Measurements from ENCODE around the gene ARHGAP6.

ARHGAP6 gene

DNA sequence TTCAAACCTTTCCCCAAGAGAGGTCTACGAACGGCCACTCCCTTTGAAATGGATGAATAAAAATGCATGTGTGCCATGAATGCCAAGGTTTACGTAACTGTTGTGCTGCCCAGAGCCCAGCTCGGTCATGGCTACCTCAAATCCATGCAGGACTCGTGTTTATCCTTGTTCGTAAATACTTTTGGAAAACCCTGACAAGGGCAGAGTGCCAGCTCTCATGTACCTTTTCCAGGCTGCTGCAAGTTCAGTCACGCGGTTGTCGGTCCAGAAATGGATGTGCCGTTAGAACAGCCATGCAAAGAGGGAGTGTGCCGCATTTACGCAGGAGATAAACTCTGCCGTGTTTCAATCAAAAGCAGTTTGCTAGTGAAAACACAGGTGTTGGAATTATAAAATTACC, 249.1 kb downstream of the ARHGAP6 start:
- TF ChIP-seq, protein P1, sequence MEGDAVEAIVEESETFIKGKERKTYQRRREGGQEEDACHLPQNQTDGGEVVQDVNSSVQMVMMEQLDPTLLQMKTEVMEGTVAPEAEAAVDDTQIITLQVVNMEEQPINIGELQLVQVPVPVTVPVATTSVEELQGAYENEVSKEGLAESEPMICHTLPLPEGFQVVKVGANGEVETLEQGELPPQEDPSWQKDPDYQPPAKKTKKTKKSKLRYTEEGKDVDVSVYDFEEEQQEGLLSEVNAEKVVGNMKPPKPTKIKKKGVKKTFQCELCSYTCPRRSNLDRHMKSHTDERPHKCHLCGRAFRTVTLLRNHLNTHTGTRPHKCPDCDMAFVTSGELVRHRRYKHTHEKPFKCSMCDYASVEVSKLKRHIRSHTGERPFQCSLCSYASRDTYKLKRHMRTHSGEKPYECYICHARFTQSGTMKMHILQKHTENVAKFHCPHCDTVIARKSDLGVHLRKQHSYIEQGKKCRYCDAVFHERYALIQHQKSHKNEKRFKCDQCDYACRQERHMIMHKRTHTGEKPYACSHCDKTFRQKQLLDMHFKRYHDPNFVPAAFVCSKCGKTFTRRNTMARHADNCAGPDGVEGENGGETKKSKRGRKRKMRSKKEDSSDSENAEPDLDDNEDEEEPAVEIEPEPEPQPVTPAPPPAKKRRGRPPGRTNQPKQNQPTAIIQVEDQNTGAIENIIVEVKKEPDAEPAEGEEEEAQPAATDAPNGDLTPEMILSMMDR (IDR thresholded peaks at IDR 0.05): no peak
- no peak overlapping the region for H3K4me3 ChIP-seq
- no peaks in the 10 kb centered on the region for H3K9me3 ChIP-seq
- no peak for DNase-seq
- H3K36me3 ChIP-seq: no peaks in the 10 kb centered on the region
- no peak overlapping the region for H3K27ac ChIP-seq
- H3K4me1 ChIP-seq: peaks cover 0 to 31% (median 0%) of the 10 kb centered on the region in 4 donors
- no peaks in the 10 kb centered on the region for H3K27me3 ChIP-seq
- intact Hi-C loops (cut with DNase I; ENCODE audit: low total_unique reads): no loop called here

DNA sequence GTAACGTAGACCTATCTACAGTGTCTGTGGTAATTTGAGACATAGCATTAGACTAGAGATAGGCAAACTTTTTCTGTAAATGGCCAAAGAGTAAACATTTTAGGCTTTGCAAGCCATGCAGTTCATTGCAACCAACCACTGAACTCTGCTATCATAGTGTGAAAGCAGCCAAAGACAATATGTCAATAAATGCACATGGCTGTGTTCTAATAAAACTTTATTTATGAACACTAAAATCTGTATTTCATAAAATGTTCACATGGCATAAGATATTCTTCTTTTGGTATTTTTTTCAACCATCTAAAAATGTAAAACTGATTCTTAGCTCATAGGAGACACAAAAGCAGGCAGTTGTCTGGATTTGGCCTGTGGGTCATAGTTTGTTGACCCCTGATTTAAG, 251.6 kb downstream of the ARHGAP6 start:
- no peak for DNase-seq
- no peak overlapping the region for H3K27ac ChIP-seq
- peaks cover 0 to 17% (median 0%) of the 10 kb centered on the region in 4 donors for H3K4me1 ChIP-seq
- no peaks in the 10 kb centered on the region for H3K27me3 ChIP-seq
- intact Hi-C loops (cut with DNase I; ENCODE audit: low total_unique reads): no loop called here
- TF ChIP-seq, protein P1 (IDR thresholded peaks at IDR 0.05): no peak
- no peaks in the 10 kb centered on the region for H3K36me3 ChIP-seq
- no peak overlapping the region for H3K4me3 ChIP-seq
- H3K9me3 ChIP-seq: no peaks in the 10 kb centered on the region

DNA sequence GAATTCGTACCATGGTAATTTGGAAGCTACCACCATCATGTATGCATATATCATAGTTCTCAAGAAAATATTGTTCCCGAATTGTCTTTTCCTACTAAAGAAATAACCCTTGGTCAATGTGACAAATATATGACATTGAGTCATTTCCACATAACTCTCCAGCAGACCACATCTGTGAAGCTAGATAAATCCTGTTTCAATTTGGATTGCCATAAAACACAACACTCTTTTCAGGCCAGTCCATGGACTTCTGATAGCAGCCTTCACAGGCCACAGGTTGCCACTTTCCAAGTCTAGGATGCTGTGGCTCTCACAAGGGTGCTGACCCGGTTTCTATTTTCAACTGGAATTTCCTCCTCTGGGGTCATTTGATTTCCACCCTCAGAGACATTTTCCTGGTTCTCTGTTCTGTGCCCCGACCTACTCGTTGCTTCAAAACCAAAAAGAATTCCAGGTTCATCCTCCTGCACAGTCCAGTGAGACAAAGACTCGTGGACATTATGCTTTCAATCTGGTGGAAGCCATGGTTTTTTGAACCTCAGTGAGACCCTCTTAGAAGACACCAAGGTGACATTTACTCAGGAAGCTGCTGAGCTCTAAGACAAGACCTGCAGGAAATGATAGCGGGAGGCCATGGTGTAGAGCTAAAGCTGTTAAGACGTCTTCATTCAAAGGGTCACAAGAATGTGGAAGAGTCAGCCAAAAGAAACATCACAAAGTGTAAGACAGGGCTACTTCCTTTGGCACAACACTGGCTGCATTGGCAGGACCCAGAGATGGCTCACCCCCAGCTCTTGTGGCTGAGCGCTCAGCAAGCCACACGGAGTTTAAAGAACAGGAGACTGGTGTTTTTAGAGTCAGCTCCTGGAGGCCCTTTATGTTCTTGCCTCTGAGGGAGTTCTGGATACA, 252.8 kb downstream of the ARHGAP6 start:
- Histone ChIP-seq H3K27ac (no peak overlapping the region), H3K36me3 (no peaks in the 10 kb centered on the region), H3K9me3 (no peaks in the 10 kb centered on the region), H3K4me1 (peaks cover 0 to 22% (median 0%) of the 10 kb centered on the region in 4 donors), H3K27me3 (no peaks in the 10 kb centered on the region), H3K4me3 (no peak overlapping the region)
- intact Hi-C loops (cut with DNase I; ENCODE audit: low total_unique reads): no loop called here
- peak in 1 of 2 donors; percentile 72 for DNase-seq
- TF ChIP-seq, protein P1 (IDR thresholded peaks at IDR 0.05): no peak

DNA sequence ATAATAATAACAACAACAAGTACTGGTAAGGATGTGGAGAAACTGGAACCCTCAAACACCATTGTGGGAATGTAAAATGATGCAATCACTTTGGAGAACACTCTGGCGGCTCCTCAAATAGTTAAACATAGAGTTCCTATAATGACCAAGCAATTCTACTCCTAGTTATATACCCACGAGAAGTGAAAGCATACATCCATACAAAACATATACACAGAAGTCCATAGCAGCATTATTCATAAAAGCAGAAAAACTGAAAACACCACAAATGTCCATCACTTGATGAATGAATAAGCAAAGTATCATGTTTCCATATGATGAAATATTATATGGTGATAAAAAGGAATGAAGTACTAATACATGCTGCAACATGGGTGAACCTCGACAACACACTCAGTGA, 255.8 kb downstream of the ARHGAP6 start:
- DNase-seq: no peak
- Histone ChIP-seq H3K4me1 (peaks cover 0 to 28% (median 0%) of the 10 kb centered on the region in 4 donors), H3K36me3 (no peaks in the 10 kb centered on the region), H3K9me3 (no peaks in the 10 kb centered on the region), H3K4me3 (no peak overlapping the region), H3K27me3 (no peaks in the 10 kb centered on the region), H3K27ac (no peak overlapping the region)
- TF ChIP-seq, protein P1 (IDR thresholded peaks at IDR 0.05): no peak
- intact Hi-C loops (cut with DNase I; ENCODE audit: low total_unique reads): no loop called here

DNA sequence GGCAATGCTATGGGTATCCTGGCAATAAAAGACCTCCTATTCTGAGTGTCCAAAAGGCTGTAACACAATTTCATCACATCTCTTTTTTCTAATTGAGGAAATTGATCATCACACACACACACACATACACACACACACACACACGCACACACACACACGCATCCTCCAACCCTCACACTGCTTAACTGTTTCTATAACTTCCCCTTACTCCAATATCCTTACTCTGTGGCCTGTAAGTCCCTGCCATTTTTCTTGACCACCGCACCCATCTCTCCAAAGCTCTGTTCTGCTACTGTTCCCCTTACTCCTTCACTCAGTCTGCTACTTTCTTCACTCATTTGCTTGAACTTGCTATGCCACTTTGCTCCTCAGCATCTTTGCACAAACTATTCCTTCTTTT, 256.9 kb downstream of the ARHGAP6 start:
- Histone ChIP-seq H3K9me3 (no peaks in the 10 kb centered on the region), H3K27ac (no peak overlapping the region), H3K27me3 (no peaks in the 10 kb centered on the region), H3K36me3 (no peaks in the 10 kb centered on the region), H3K4me3 (no peak overlapping the region), H3K4me1 (peaks cover 0 to 22% (median 0%) of the 10 kb centered on the region in 4 donors)
- TF ChIP-seq, protein P1 (IDR thresholded peaks at IDR 0.05): no peak
- intact Hi-C loops (cut with DNase I; ENCODE audit: low total_unique reads): no loop called here
- no peak for DNase-seq
